ENCODE results near the gene COL6A5.
"Not testable (repeated sequence)": the region's sequence is repeated elsewhere in the genome, so short reads cannot be mapped to it uniquely, and the experiment has no call there.

COL6A5 gene

GRCh38 chr3:130389743-130390478, 44.4 kb downstream of the COL6A5 start:
- no peak for DNase-seq

GRCh38 chr3:130392266-130392665, 46.8 kb downstream of the COL6A5 start:
- no peak for DNase-seq

GRCh38 chr3:130393594-130393993, 48.1 kb downstream of the COL6A5 start:
- DNase-seq = no peak

GRCh38 chr3:130395331-130395730, 49.9 kb downstream of the COL6A5 start:
- no peak for DNase-seq

GRCh38 chr3:130395916-130396315, 50.4 kb downstream of the COL6A5 start:
- no peak for DNase-seq

GRCh38 chr3:130404401-130404800, 58.9 kb downstream of the COL6A5 start:
- DNase-seq = no peak

- DNase-seq = no peak
Observed at GRCh38 chr3:130405956-130406355, 60.5 kb downstream of the COL6A5 start.

- DNase-seq = not testable (repeated sequence)
Observed at GRCh38 chr3:130408253-130408652, 62.8 kb downstream of the COL6A5 start.

- no peak for DNase-seq
Observed at GRCh38 chr3:130411320-130411719, 65.8 kb downstream of the COL6A5 start.

- DNase-seq = no peak
Observed at GRCh38 chr3:130412991-130413560, 67.6 kb downstream of the COL6A5 start.

- no peak for DNase-seq
Observed at GRCh38 chr3:130414457-130414856, 69.0 kb downstream of the COL6A5 start.

GRCh38 chr3:130420466-130420865, 75.0 kb downstream of the COL6A5 start:
- no peak for DNase-seq

GRCh38 chr3:130423064-130423463, 77.6 kb downstream of the COL6A5 start:
- DNase-seq = no peak

- no peak for DNase-seq
Observed at GRCh38 chr3:130424837-130425236, 79.4 kb downstream of the COL6A5 start.

GRCh38 chr3:130425484-130425883, 80.0 kb downstream of the COL6A5 start:
- no peak for DNase-seq

GRCh38 chr3:130426206-130426605, 80.7 kb downstream of the COL6A5 start:
- DNase-seq = no peak

- DNase-seq = no peak
Observed at GRCh38 chr3:130428871-130429712, 83.6 kb downstream of the COL6A5 start.

GRCh38 chr3:130429713-130430023, 84.2 kb downstream of the COL6A5 start:
- DNase-seq = no peak

- no peak for DNase-seq
Observed at GRCh38 chr3:130430266-130430665, 84.8 kb downstream of the COL6A5 start.

GRCh38 chr3:130432086-130432485, 86.6 kb downstream of the COL6A5 start:
- not testable (repeated sequence) for DNase-seq

GRCh38 chr3:130433306-130433705, 87.8 kb downstream of the COL6A5 start:
- DNase-seq = no peak

- DNase-seq = no peak
Observed at GRCh38 chr3:130442284-130442683, 96.8 kb downstream of the COL6A5 start.

GRCh38 chr3:130446840-130447239, 101.4 kb downstream of the COL6A5 start:
- not testable (repeated sequence) for DNase-seq

- not testable (repeated sequence) for DNase-seq
Observed at GRCh38 chr3:130448155-130448554, 102.7 kb downstream of the COL6A5 start.

Measured in activated gamma-delta T cell (primary cell).